SK-N-SH (cell line): ENCODE results near the gene SH3PXD2B. TPM values are rescaled to one million over a fixed set of nuclear protein-coding genes. Genes with fewer than 3 reads are reported as not detected.

Experiments
- CTCF ChIA-PET: fragments of 300-600, 350-600 bp; formaldehyde crosslinking; extraction: SDS; loops from one replicate; lab custom pipeline; 2021; lab: Yijun Ruan, JAX
- POLR2A ChIA-PET: fragments of 350-600 bp; sonication (Branson Sonifier 250); formaldehyde crosslinking; extraction: SDS; loops from one replicate; lab custom pipeline; 2020; ENCODE audit warnings: antibody characterized with exemption, inconsistent platforms; lab: Yijun Ruan, JAX
- DNase-seq: peaks from one replicate; pipeline ENCODE4 v3.0.0; 2012
- H2AFZ ChIP-seq: fragments of 200-600 bp; sonication (generic); 2 replicates; pipeline ENCODE4 v1.8.1; 2016; ENCODE audit warnings: antibody characterized with exemption, mild to moderate bottlenecking, low read depth
- H3F3A ChIP-seq: fragments of 200-600 bp; sonication (generic); replicated peaks from 2 replicates; pipeline ENCODE3; 2016; ENCODE audit warnings: antibody characterized with exemption, mild to moderate bottlenecking; ENCODE audit not compliant: insufficient read depth
- H3K27ac ChIP-seq, 2 experiments: fragments of 200-500 bp in 1 of 2; fragments of 200-600 bp in 1 of 2; sonication (Bioruptor generic) in 1 of 2; sonication (generic), shearing (Covaris generic) in 1 of 2; 2 replicates each; pipeline versions ENCODE4 v1.5.1 to v1.6.1; 2014 to 2016; ENCODE audit warnings: low read depth in 2 of 2, inconsistent platforms in 1 of 2, low read length in 1 of 2, mild to moderate bottlenecking in 1 of 2, mixed read lengths in 1 of 2
- H3K27me3 ChIP-seq: fragments of 200-600 bp; sonication (generic), shearing (Covaris generic); 2 replicates; pipeline ENCODE4 v1.6.1; 2016; ENCODE audit warnings: mixed run types; ENCODE audit not compliant: insufficient read depth
- H3K36me3 ChIP-seq, 2 experiments: fragments of 200-500 bp in 1 of 2; fragments of 200-600 bp in 1 of 2; sonication (Bioruptor generic) in 1 of 2; sonication (generic) in 1 of 2; replicated peaks in 1 of 2; 2 replicates each; pipeline versions ENCODE3 to v1.5.1; 2014 to 2016; ENCODE audit warnings: low read length in 1 of 2, mild to moderate bottlenecking in 1 of 2; ENCODE audit not compliant: insufficient read depth in 2 of 2, control insufficient read depth in 1 of 2
- H3K4me1 ChIP-seq, 2 experiments: fragments of 200-500 bp in 1 of 2; fragments of 200-600 bp in 1 of 2; sonication (Bioruptor generic) in 1 of 2; sonication (generic), shearing (Covaris generic) in 1 of 2; 2 replicates each; pipeline versions ENCODE4 v1.5.1 to v1.6.1; 2014 to 2016; ENCODE audit warnings: low read depth in 1 of 2, low read length in 1 of 2, mixed run types in 1 of 2; ENCODE audit not compliant: insufficient read depth in 2 of 2, control insufficient read depth in 1 of 2
- H3K4me2 ChIP-seq: fragments of 200-600 bp; sonication (generic), shearing (Covaris generic); 2 replicates; pipeline ENCODE4 v1.6.1; 2017; ENCODE audit warnings: mixed run types
- H3K4me3 ChIP-seq, 2 experiments: fragments of 200-500 bp in 1 of 2; fragments of 200-600 bp in 1 of 2; sonication (Bioruptor generic) in 1 of 2; sonication (generic), shearing (Covaris generic) in 1 of 2; 2 replicates each; pipeline versions ENCODE4 v1.5.1 to v1.8.1; 2014 to 2016; ENCODE audit warnings: low read depth in 2 of 2, inconsistent platforms in 1 of 2, low read length in 1 of 2, mild to moderate bottlenecking in 1 of 2, mixed read lengths in 1 of 2, moderate library complexity in 1 of 2
- H3K79me2 ChIP-seq: fragments of 200-600 bp; sonication (generic); 2 replicates; pipeline ENCODE4 v1.8.1; 2017; ENCODE audit warnings: mild to moderate bottlenecking; ENCODE audit not compliant: insufficient read depth
- H3K9ac ChIP-seq: fragments of 200-600 bp; sonication (generic); 2 replicates; pipeline ENCODE4 v1.6.1; 2017; ENCODE audit warnings: mixed run types
- H3K9me2 ChIP-seq: fragments of 200-600 bp; sonication (generic); 2 replicates; pipeline ENCODE4 v1.6.1; 2017; ENCODE audit warnings: mixed run types
- H3K9me3 ChIP-seq: fragments of 200-600 bp; sonication (generic); 2 replicates; pipeline ENCODE4 v1.6.1; 2017; ENCODE audit warnings: mixed run types, mild to moderate bottlenecking, moderate library complexity
- H4K20me1 ChIP-seq: fragments of 200-600 bp; sonication (generic); 2 replicates; pipeline ENCODE4 v1.6.1; 2017; ENCODE audit warnings: mild to moderate bottlenecking, mixed run types; ENCODE audit not compliant: insufficient read depth
- CHD2 ChIP-seq: fragments of 150-350 bp; IDR thresholded peaks from 2 replicates; pipeline ENCODE4 v1.6.1; 2018; ENCODE audit warnings: low read length; ENCODE audit not compliant: partially characterized antibody
- CTCF ChIP-seq: fragments of 200-600 bp; sonication (generic); IDR thresholded peaks from 2 replicates; pipeline ENCODE4 v1.6.1; 2017; ENCODE audit warnings: antibody characterized with exemption, mild to moderate bottlenecking, moderate library complexity
- ELF1 ChIP-seq: IDR thresholded peaks from 2 replicates; pipeline ENCODE4 v1.4.0; 2012
- EP300 ChIP-seq, 2 experiments: IDR thresholded peaks; 2 replicates each; pipeline versions ENCODE4 v1.4.0 to v1.6.1; 2012; ENCODE audit warnings: borderline replicate concordance in 1 of 2, low read depth in 1 of 2, low read length in 1 of 2
- FOSL2 ChIP-seq: IDR thresholded peaks from 2 replicates; pipeline ENCODE4 v1.4.0; 2012; ENCODE audit warnings: low read depth, mild to moderate bottlenecking, moderate library complexity, borderline replicate concordance
- IRF3 ChIP-seq: fragments of 150-350 bp; IDR thresholded peaks from 2 replicates; pipeline ENCODE4 v1.6.1; 2016; ENCODE audit warnings: mild to moderate bottlenecking, low read depth, low read length
- JUND ChIP-seq: IDR thresholded peaks from 2 replicates; pipeline ENCODE4 v1.4.0; 2012
- MEF2A ChIP-seq: IDR thresholded peaks from 2 replicates; pipeline ENCODE4 v1.4.0; 2012; ENCODE audit warnings: low read depth, borderline replicate concordance
- PBX3 ChIP-seq: IDR thresholded peaks from 2 replicates; pipeline ENCODE4; 2012
- RCOR1 ChIP-seq: fragments of 150-350 bp; IDR thresholded peaks from 2 replicates; pipeline ENCODE4 v1.6.1; 2017; ENCODE audit warnings: antibody characterized with exemption, low read length
- TAF1 ChIP-seq: IDR thresholded peaks from 2 replicates; pipeline ENCODE4 v1.6.1; 2012; ENCODE audit warnings: low read depth, mild to moderate bottlenecking, low read length, moderate library complexity, borderline replicate concordance
- USF1 ChIP-seq: IDR thresholded peaks from 2 replicates; pipeline ENCODE4 v1.4.0; 2012; ENCODE audit warnings: low read depth, borderline replicate concordance
- USF2 ChIP-seq: fragments of 150-350 bp; IDR thresholded peaks from 2 replicates; pipeline ENCODE4 v1.6.1; 2017; ENCODE audit warnings: antibody characterized with exemption, low read length, low read depth, borderline replicate concordance
- ZBTB33 ChIP-seq: IDR thresholded peaks from 2 replicates; pipeline ENCODE4 v1.4.0; 2012; ENCODE audit warnings: low read depth, borderline replicate concordance
- WGBS: methylation state at CpG from one replicate; pipeline ENCODE4 v1.1.6; 2017; ENCODE audit warnings: low lambda C conversion rate; 5-methylcytosine and 5-hydroxymethylcytosine counted together
- polyA plus RNA-seq, 3 experiments: library from polyadenylated mRNA; depleted of rRNA; stranded (reverse); fragments of >200 nt; gene quantifications; 2 replicates each; pipeline ENCODE4 v1.2.3, GENCODE V29; 2012

Gene SH3PXD2B
- polyA plus RNA-seq, 1 of the 3 experiments (the other 2 are of a cell fraction), result 15.0 TPM

- H3K9me2 ChIP-seq, result no peaks in the 10 kb centered on the region
- H4K20me1 ChIP-seq, result peaks cover 100% of the 10 kb centered on the region
- H3K79me2 ChIP-seq, result peaks cover 85% of the 10 kb centered on the region
- DNase-seq, result no peak
- H3K4me3 ChIP-seq, result no peak overlapping the region
- no peaks in the 10 kb centered on the region for H3F3A ChIP-seq
- peaks cover 8 to 20% of the 10 kb centered on the region in 2 experiments; a peak in 2 of 4 replicates for H3K4me1 ChIP-seq
- no peaks in the 10 kb centered on the region for H3K27me3 ChIP-seq
- H3K4me2 ChIP-seq, result no peak overlapping the region
- no peak overlapping the region for H3K9ac ChIP-seq
- CTCF ChIA-PET, result interaction anchor here (0.8 to 2.0 kb wide), 6 partner anchors 9 to 39 kb away, joined by 3 to 5 read pairs (median 4); no protein-coding TSS in a partner anchor
- TF ChIP-seq IRF3 (no peak), PBX3 (no peak), ELF1 (no peak), USF2 (no peak), FOSL2 (no peak), RCOR1 (no peak), JUND (no peak), CTCF (no peak)
- POLR2A ChIA-PET, result no interaction called here
- no peaks in the 10 kb centered on the region for H3K9me3 ChIP-seq
- H2AFZ ChIP-seq, result no peak overlapping the region
- H3K27ac ChIP-seq, result no peak overlapping the region
- peaks cover 8 to 19% of the 10 kb centered on the region in 2 experiments for H3K36me3 ChIP-seq
- 92% methylated on average over 6 of the region's 6 CpGs for WGBS
Measured at GRCh38 chr5:172424808-172425207, 29.5 kb downstream of the SH3PXD2B start.

- no peaks in the 10 kb centered on the region for H3K9me2 ChIP-seq
- no peak for DNase-seq
- POLR2A ChIA-PET, result no interaction called here
- H3K27me3 ChIP-seq, result no peaks in the 10 kb centered on the region
- CTCF ChIA-PET, result interaction anchor here (0.8 to 1.6 kb wide), 3 partner anchors 13 to 39 kb away, joined by 3 to 4 read pairs (median 3); no protein-coding TSS in a partner anchor
- H3K36me3 ChIP-seq, result peaks cover 8 to 20% of the 10 kb centered on the region in 2 experiments
- H2AFZ ChIP-seq, result no peak overlapping the region
- no peak overlapping the region for H3K4me2 ChIP-seq
- no peak for TF ChIP-seq MEF2A
- TF ChIP-seq TAF1, result no peak
- no peak for TF ChIP-seq ZBTB33
- no peak for TF ChIP-seq EP300 (IDR thresholded peaks at IDR 0.05; ENCODE audit: borderline replicate concordance in 1 of 2, low read depth in 1 of 2, low read length in 1 of 2)
- no peak for TF ChIP-seq IRF3
- no peak for TF ChIP-seq USF1
- TF ChIP-seq CHD2, result no peak
- TF ChIP-seq, all 33 proteins: peak for 0
- peaks cover 14 to 27% of the 10 kb centered on the region in 2 experiments; a peak in 3 of 4 replicates for H3K4me1 ChIP-seq
- no peak overlapping the region for H3K27ac ChIP-seq
- no peak overlapping the region for H3K9ac ChIP-seq
- no peaks in the 10 kb centered on the region for H3K9me3 ChIP-seq
- 95% methylated on average over 3 of the region's 3 CpGs for WGBS
- H3K79me2 ChIP-seq, result peaks cover 82% of the 10 kb centered on the region
- H3F3A ChIP-seq, result no peaks in the 10 kb centered on the region
- H4K20me1 ChIP-seq, result peaks cover 100% of the 10 kb centered on the region
- H3K4me3 ChIP-seq, result no peak overlapping the region
Measured at GRCh38 chr5:172424111-172424490, 30.2 kb downstream of the SH3PXD2B start.
